Erythroblast (primary cell): ENCODE data around the gene PODXL.
"Not testable (repeated sequence)": the region's sequence is repeated elsewhere in the genome, so short reads cannot be mapped to it uniquely, and the experiment has no call there.

Source experiments
- GATA1 ChIP-seq: IDR thresholded peaks from 2 replicates; pipeline ENCODE4 v1.6.1; 2011; ENCODE audit warnings: low read depth, mild to moderate bottlenecking, control low read depth, low read length, moderate library complexity
- POLR2A ChIP-seq: IDR thresholded peaks from 2 replicates; pipeline ENCODE4 v1.6.1; 2011; ENCODE audit warnings: mild to moderate bottlenecking, low read length

DNA sequence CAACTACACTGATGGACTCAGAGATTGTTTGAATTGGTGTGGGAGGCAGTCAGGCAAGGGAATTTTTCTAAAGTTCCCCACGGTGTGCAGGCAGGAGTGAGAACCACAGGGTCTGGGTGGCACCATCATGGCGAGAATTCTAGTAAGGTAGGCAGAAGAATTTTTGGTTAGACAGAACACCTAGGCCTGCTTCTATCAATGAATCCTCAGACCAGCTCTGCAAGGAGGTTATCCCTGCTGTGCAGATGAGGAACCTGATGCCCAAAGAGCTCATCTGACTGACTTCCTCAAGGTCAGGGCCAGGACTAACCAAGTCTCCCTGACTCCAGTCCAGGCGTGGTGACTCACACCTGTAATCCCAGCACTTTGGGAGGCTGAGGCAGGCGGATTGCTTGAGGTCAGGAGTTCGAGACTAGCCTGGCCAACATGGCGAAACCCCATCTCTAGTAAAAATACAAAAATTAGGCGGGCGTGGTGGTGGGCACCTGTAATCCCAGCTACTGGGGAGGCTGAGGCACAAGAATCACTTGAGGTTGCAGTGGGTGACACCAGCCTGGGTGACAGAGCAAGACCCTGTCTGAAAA, 51.3 kb downstream of the PODXL start:
- TF ChIP-seq POLR2A, GATA1: not testable (repeated sequence)
